GM18517 (cell line): ENCODE data around the gene KCNK16.

Experiments
- ATAC-seq: cut with Tn5 transposase; IDR thresholded peaks from one replicate; pipeline ENCODE4 v1.9.1; 2021; ENCODE audit warnings: mild to moderate bottlenecking, moderate library complexity; ENCODE audit not compliant: unreplicated experiment

KCNK16 gene

DNA sequence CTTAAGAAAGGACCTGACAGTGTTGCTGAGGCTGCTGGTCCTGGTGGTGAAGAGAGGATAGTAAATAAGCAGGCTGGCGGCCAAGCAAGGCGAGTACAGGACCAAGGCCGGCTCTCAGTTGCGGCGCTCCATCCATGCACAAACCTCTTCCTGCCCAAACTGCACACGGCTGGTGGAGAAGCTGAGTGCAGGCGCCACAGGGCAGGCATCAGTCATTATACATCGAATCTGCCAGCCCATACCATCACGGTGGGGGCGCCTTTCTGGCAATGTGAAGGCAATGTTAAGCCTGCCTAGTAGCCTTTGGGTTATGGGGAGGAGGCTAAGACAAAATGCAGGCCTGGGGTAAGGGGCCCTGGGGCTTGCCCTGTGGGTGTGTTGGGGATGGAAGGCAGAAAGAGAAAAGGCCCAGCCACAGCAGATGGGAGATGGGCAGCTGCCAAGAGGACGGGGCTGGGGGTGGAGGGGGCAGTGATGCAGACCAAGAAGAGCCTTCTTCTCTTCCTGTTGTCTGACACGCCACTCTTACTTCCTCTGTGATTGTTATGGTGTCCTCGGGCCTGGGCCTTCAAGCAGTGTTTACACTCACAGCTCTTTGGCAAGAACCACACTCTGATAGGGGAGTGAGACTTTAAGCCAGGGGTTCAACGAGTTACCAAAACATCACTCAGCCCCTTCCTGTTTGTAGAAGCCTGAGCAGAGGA lies 20.3 kb upstream of the KCNK16 start:
- no peak for ATAC-seq

DNA sequence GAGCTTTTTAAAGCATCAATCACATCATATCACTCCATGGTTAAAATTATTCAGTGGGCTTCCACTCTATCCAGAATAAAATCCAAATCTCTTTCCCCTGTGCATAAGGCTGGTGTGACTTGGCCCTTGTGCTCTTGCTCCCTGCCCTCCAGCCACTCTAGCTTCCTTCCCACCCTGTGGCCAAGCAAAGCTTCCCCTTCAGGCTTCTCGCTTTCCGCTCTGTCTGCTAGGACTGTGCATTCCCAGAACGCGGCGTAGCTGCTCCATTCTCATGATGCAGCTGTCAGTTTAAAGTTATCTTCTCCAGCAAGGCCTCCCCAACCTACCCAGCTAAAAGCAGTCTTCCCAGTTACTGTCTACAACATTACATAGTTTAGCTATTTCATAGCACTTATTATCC lies 19.4 kb upstream of the KCNK16 start:
- ATAC-seq: no peak

DNA sequence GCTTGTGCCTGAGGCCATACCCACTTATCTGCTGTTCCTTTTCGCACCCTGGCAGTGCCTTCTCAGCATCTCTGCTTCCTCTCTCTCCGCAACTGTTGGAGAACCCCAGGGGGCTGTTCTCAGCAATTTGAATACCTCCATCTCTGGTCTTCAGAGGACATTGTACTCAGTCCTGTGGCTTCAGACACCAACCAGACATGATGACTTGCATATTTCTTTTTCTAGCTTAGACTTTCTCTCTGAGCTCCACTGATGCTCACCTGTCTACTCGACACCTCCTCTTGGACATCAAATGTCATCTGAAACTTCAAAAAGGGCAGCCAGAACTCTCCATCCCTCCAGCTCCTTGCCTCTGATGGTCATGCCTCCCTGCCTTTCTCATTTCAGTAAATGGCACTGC lies 18.9 kb upstream of the KCNK16 start:
- ATAC-seq: no peak

DNA sequence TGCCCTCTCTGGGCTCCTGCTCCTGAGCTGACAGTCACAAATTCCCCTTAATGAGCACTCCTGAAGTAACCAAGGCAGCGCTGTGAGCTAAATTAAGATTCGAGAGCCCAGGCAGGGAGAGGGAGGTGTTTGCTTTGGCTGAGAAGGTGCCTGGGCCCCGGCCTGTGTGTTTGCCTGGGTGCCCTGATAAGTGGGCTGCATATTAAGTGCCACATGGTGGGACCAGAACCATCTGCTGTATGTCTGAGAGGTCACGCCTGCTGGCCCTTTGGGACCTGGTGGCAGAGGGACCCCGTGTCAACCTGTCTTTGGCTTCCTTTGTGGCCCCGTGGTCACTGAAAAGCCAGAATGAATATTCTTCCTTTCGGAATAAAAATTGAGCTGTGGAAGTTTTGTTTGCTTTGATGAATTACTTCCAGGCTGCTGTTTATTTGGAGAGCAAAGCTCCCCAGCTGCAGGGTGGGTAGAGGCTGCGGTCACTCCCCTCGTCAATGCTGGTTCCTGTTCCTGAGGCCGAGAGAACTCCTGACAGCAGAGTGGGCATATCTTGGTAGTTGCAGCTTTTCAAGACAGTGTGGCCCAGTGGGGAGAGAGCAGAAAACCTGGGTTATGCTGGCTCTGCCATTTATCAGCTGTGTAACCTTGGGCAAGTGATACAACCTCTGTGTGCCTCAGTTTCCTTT lies 17.5 kb upstream of the KCNK16 start:
- no peak for ATAC-seq

DNA sequence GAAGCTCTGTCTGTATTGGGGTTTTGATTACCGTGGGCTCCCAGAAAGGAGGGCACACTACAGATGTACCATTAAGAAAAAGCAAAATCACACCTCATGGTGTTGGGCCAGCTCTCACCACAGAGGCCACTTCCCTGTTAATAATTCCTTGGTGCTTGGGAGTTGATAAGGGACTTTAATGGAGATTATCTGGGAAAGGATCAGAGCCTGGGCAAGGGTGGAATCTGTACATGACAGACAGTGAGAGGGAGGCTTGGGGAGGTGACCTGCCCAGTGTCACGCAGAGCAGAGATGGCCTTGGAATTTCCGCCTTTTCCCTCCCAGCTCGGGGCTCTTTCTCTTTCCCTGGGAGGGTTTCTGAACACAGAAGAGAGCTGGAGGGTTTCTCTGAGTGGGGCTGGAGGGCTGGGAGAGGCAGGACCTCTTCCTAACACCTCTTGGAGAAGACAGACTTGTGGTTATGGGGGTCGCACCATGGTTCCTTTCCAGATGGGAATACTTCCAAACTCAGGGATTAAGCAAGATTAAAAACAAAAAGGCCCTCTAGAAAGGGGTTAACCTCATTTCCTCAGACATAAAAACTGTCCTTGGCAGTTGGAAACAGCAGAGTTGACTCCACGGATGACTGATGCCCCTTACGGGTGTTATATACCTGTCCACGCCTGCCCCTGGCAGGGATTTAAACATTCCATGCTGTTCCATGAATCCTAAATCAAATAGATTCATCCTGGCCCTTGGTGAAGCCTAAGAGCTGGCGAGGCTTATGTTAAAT lies 16.8 kb upstream of the KCNK16 start:
- no peak for ATAC-seq

DNA sequence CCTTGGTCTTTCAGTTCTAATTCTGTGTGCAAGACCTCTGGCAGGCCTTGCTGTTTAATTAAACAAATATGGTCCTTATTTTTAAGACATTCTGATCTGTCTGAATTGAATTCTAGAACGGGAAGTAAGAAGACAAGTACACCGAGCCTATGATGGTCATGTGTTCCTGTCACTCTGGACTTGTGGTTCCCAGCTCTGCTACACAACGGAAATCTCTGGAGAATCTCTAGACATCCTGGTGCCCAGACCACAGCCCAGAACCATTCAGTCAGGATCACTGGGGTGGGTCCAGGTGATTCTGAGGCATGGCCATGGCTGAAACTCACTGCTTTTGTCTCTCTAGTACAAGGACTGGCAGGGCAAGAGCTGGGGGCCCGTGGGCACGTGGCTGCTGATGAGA lies 15.9 kb upstream of the KCNK16 start:
- no peak for ATAC-seq

DNA sequence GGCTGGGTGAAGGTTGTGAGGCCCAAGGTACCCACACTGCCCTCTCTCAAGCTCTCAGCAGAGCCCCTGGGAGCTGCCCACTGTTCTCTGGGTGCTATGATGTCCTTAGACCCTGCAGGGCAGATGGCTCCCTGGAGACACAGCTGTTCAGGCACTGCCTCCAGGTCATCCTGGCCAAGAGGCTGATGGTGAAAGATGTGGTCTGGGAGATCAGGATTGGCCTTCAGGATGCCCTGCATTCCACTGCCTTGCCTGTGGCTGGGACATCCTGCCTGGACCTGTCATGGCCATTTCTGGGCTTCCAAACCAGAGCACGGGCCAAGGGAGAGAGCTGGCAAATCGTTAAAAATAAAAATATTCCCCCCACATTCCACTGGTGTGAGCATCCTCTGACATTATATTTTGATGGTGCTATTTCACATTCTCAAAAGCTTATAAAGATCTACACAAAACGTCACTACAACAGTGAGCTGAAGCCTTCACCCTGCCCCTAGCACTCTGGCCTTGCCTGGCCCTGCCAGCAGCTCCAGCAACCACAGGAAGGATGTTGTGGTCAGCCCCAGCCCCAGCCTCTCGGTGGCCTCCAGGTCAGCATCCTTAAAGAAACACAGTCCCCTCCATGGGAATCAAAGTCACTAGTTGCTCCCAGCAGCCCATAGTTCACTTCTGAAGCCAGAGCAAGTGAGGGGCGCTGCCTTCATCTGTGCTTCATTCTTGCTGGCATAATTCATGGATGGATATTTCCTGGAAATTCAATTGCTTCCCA lies 13.5 kb upstream of the KCNK16 start:
- ATAC-seq: no peak

DNA sequence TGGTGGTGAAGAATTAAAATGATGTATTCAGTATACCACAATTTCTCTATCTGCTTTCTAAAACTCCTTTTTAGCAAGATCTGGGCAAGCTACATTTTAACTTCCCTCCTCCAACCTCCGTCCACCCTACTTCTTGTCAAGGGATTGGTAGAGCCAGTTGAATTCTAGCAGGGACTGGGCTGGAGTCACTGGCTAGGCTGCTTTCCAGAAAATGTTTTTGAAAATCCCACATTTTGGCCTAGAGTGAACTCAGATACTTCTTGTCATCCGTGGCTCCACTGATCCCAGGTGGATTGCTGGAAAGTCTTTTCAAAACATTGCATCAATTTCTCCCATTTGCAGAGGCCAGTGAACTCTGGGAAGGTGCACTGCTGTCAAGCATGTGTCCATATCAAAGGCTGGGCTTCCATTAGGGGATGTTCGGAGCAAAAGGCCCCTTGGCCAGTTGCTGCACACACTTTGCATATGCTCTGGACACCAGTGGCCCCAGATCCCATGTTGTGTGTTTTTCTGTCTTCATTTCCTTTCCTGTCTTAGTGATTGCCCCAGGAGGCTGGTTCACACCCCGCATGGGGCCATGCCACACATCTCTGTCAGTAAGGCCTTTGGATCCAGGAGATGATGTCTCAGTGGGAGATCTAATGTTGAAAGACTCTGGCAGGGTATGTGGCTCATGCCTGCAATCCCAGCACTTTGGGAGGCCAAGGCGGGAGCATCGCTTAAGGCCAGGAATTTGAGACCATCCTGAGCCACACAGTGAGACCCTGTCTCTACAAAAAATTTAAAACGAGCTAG lies 11.3 kb upstream of the KCNK16 start:
- no peak for ATAC-seq

DNA sequence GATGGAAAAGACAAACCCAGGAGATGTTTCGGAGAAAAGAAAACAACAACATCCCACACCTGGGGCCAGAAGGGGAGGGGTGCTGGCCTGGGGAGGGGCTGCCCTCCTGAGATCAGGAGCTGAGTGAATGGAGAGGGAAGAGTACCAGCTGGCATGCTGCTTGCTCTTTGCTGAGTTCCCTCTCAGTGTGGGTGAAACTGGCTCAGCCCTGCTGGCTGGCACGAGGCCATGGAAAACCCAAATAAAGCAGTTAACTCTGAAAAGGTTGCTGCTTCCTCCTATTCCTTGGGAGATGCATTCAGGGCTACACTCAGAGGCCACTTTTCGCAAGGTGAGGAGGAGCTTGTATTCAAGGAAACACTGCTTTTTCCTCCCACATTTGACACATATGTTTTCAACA lies 8.0 kb upstream of the KCNK16 start:
- no peak for ATAC-seq

DNA sequence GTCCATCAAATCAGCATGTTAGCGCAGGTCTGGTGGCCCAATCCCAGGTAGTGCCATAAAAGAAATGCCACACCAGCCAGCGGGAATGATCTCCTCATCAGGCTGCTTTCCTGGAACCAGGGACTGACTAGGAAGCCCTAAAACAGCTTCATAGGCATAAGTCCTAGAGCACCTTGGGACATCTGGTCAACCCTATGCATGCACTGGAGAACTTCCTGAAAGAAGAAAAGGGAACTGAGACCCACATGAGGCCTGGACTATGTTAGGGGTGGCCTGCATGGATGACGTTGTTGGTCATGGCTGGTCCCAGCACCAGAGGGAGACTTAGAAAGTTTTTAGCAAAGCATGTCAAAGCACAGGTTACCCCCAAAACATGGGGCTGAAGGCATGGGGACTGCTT lies 7.6 kb upstream of the KCNK16 start:
- ATAC-seq: peak; percentile 52

DNA sequence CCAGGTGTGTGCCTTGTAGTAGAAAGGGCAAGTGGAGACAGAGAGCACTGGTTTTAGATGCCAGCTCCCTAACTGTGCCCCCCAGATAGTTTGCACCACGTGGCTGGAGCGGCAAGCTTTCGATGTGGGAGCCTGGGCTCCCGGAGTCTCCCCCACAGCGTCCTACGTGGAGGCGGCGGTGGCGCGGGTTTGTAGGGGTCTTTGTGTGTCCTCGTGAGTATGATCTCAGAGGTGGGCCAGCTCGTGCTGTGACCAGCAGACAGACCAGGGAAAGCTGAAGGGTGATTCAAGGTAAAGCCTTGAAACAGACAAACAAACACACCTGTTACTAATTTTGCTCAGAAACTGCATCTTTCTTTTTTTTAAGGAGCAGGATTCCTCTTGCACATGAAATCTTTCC lies 5.6 kb upstream of the KCNK16 start:
- no peak for ATAC-seq

DNA sequence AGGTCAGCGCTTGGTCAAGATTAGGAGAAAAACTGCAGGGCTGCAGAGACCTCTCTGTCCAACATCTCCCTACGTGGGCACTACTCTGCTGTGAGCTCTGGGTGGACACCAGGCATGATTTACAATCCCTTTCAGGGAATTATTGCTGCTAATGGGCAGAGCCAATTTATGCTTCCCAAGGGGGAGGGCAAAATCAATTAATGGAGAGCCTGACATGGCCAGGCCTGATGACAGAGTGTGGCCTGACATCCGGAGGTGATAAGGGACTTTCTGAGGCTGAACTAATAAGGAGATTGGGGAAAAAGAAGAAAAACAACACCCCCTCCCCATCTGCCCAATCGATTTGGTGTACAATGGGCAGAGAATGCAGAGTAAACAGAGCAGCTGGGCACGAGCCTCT lies 5.0 kb upstream of the KCNK16 start:
- ATAC-seq: no peak

DNA sequence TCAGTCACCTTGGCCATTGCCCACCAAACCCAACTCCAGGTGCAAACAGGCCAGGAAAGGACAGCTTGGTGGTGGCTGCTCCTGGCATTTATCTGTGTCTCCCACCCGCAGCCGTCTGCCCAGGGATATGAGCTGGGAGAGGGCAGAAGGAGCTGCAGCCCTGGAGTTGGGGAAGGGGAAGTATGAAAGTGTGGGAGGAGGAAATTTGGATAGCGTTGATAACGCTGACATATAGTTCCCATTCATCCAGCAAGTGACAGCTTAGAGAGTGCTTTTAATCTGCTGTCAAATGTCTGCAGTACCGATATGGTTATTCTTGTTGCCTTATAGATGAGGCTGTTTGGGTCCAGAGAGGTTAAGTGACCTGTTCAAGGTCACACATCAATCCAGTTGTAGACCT lies 741 bp downstream of the KCNK16 start:
- no peak for ATAC-seq

DNA sequence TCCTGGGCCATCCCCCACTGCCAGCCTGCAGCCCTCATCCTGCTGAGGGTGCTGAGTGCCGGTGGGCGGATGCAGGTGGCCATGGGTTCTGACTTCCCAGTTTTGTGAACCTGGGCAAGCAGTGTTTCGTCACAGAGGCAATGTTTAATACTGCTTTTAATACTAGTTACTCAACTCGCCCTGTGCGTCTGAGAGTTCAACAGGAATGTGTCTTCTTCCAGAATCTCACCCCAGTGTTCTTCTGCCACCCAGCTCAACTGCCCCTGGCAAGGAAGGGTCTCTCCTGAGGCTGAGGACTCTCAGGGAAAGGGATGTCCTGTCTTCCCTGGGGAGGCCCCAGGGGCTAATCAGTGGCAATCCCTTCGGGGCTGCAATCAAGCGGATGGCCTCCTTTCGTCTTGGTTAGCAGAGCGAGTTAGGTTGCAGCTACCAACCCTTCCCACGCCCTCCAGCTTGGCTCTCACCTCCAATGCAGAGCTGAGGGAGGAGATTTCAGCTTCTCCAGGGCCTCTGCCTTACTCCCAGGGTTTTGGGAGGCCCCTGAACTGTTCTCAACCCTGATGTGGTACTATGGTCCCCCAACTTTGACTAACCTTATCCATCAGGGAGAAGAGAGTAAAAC lies 2.0 kb downstream of the KCNK16 start:
- no peak for ATAC-seq

DNA sequence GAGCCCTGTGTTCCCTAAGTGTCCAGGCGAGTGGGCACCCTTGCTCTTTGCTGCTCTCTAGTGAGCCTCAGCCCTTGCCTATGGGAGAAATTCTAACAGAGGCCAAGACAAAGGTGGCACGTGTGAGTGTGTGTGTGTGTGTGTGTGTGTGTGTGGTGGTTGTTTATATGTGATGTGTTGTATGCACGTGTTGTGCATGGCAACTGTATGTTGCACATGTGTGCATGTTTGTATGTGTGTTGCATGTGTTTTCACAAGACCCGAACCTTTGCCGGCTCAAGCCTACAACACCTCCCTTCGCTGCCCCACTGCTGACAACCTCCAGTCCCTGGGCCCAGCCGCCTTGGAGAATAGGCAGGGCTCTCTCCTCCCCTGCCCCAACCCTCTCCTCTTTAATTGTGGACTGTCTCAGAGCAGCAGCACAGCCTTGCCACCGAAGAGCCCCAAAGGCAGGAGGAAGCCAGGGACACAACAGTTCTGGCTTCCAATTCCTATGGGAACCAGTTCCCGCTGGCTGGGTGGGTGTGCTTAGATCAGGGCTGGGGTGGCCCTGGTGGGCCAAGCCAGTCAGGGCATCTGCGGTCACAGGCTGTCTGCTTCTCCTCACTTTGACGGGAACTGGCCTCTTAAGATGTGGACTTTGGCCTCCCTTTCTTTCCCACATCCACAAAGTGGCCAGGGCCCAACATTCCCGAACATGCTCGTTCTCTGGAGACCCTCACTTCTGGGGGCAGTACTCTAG lies 2.7 kb downstream of the KCNK16 start:
- no peak for ATAC-seq

DNA sequence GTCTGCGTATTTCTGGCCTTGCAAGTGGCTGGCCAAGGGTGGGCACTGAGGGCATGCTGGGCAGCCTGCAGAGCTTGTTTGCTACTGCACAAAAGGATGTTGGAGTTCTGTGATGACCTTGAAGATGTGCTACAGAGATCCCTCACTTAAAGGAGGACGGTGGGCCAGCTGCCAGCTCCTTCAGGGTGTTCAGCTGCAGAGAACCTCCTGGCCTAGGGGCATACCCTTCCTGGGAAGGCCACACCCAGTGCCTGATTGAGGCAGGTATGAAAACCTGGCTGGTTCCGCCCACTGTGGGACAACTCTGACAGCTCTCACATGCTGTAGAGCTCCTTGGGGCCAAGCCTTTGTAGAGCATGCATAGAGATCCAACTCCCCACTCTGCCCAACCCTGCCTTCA lies 5.2 kb downstream of the KCNK16 start:
- ATAC-seq: no peak

DNA sequence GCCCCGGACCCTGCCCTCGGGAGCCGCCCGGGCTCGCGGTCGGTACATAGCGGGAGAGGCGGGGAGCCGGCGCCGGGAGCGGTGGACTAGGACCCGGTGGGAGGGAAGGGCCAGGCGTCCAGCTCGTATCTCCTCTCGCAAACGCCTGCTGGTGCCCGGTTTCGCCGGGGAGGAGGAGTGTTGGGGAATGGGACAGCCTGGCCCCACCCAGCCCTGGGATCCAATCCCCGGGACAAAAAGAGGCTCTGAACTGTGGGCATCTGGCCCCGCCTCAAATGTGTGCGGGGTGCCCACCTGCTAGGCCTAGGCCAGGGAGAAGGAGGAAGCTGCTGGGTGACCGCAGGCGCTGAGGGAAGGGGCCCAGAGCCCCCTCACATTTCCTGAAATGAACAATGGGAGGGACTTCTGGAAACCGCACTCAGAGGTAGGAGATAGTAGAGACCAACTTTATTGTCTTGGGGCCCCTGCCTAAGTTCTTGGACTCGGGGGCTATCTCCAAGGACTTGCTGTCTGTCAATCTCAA lies 8.2 kb downstream of the KCNK16 start, which contains the start of gene KCNK17:
TSS of gene KCNK17 (minus strand) at position 147 of the 523 bp plus-strand sequence. CDS start at position 48, 99 bp downstream.
- no peak for ATAC-seq

DNA sequence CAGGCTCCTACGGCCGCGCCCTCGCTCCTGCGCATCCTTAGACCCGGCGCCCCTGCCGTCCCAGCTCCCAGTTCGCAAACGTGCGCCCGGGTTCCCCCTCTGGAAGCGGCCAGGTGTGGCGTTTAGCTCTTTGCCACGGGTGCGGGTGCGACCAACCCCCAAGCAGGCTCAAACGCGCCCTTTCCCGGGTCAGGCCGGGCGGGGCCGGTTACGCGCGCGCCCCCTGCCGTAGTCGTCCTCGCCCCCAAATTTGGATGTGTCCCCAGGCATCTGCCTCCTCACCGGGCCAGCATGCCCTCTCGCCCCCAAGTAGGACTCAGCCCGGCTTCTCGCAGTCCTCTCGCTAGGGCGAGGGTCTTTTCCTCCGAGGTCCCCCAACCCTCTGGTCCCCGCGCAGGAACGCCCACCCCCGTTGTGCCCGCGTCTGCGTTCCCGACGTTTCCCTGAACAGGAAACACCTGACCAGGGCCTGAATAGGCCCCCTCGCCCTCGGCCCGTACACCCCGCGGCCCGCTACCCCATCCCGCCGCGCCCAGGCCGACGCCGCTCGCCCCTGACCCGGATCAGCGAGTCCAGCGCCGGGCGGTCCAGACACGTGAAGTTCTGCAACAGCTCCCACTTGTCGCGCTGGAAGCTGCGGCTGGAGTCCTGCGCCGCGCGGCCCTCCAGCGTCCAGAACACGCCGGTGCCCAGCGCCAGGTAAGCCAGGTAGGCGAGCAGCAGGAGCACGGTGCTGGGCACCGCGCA lies 8.8 kb downstream of the KCNK16 start:
- no peak for ATAC-seq
